SH-SY5Y (cell line): ENCODE measurements around the gene ISOC2.

Source experiments
- GATA2 ChIP-seq: IDR thresholded peaks from 2 replicates; pipeline ENCODE4 v1.6.1; 2011; ENCODE audit warnings: mild to moderate bottlenecking, low read depth, low read length
- GATA3 ChIP-seq: IDR thresholded peaks from 2 replicates; pipeline ENCODE4 v1.6.1; 2011; ENCODE audit warnings: low read depth, mild to moderate bottlenecking, low read length, moderate library complexity

ISOC2 gene, protein sequence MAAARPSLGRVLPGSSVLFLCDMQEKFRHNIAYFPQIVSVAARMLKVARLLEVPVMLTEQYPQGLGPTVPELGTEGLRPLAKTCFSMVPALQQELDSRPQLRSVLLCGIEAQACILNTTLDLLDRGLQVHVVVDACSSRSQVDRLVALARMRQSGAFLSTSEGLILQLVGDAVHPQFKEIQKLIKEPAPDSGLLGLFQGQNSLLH

DNA sequence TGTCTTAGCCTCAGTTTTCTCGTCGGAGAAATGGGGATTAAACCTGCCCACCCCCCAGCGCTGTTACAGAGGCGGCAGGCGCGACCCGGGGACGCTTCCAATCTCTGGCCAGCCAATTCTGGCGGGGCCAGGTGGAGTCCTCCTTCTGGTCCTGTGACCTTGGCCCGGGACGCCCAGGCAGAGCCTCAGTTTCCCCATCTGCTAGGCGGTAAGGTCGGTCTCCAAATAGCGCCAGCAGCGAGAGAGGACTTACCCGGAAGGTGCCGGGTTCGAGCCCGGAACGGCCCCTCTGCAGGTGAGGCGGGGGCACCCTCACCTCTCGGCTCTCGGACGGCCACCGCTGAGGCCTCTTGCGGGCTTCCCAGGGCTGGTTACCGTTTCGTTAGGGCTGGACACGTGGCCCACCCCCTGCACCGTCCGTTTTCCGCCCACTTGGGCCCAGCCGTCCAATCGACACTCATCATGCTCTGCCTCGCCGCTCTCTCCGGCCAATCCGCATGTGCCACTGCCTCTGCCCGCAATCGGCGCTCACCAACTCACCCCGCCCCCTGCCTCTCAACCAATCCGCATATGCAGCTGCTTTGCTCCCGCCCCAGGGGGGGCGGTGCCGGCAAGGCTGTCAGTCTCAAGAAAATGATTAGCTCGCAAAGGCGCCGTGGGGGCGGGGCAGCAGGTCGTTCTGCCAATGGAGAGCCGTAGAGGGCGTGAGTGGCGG lies at the start of gene ISOC2:
Gene ISOC2 (minus strand): TSS at position 384 of the 715 bp plus-strand sequence. CDS start 5,156 bp downstream, outside the sequence.
- TF ChIP-seq GATA3 (no peak), GATA2 (no peak)

DNA sequence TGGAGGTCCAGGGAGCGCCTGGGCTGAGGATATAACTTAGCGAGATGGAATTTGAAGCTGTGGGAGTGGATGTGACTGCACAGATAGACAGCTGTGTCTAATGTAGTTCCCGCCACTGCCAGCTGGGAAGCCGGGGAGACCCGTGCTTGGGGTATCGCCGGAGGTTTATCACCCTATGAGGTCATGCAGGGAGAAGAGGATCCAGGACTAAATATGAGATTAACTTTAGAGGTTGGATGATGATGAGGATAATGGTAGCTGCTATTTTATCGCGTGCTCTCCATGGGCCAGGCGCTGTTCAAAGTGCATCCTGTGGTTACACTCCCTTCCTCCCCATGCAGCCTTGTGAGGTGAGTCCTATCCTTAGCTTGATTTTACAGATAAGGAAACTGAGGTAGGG lies 46.7 kb upstream of the ISOC2 start:
- no peak for TF ChIP-seq GATA2
- TF ChIP-seq GATA3 = no peak

- TF ChIP-seq GATA2 (no peak), GATA3 (no peak)
These were observed 43.5 kb upstream of the ISOC2 start for GRCh38 chr19:55504981-55505380.

- TF ChIP-seq GATA3 = no peak
- TF ChIP-seq GATA2 = no peak
These were observed 42.8 kb upstream of the ISOC2 start for GRCh38 chr19:55504252-55504603.

DNA sequence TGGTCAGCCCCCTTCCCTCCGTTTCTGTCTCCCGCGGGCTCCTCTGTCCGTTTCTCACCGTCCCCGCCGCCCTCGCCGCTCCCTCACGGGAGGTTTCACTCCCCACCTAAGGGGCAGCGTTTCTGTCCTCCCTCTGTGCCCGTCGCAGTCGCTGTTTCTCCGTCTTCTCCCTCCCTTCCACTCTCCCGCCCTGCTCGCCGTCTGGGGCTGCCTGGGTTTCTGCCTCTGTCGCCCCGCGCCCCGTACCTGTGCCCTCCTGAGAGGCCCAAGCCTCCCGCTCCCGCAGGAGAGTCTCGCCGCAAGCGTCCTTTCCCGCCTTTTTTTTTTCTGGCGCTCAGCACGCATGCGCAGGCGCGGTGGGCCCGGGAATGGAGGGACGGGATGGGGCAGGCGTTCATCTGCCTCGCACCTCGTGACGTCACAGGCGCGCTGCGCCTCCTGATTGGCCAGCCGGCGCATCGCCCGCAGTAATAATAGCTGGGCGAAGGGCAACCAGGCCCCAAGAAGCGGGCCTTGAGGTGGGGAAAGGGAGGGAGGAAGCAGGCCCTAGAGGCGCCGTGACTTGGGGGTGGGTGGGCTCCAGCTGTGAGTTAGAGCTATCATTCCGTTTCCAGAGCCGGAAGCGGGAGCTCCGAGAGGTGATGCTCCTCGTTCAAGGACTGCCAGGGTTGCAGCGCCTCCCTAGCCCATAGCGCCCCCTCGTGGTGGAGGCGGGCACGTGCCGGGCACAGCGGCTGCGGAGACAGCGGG lies 42.2 kb upstream of the ISOC2 start:
- TF ChIP-seq GATA2 = no peak
- no peak for TF ChIP-seq GATA3

DNA sequence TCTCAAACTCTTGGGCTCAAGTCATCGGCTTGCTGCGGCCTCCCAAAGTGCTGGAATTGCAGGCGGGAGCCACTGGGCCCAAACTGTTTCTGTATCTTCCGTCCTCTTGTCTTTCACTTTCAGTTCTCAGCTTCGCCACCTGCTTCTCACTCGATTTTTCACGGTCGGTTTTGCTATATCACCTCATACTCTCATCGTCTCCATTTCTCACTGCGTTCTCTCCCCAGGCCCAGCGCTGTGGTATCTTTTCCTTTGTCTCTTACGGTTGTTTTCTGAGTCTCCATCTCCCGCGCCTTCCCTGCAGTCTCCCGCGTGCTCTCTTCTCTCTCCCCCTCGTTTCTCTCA lies 41.7 kb upstream of the ISOC2 start:
- no peak for TF ChIP-seq GATA3
- no peak for TF ChIP-seq GATA2

DNA sequence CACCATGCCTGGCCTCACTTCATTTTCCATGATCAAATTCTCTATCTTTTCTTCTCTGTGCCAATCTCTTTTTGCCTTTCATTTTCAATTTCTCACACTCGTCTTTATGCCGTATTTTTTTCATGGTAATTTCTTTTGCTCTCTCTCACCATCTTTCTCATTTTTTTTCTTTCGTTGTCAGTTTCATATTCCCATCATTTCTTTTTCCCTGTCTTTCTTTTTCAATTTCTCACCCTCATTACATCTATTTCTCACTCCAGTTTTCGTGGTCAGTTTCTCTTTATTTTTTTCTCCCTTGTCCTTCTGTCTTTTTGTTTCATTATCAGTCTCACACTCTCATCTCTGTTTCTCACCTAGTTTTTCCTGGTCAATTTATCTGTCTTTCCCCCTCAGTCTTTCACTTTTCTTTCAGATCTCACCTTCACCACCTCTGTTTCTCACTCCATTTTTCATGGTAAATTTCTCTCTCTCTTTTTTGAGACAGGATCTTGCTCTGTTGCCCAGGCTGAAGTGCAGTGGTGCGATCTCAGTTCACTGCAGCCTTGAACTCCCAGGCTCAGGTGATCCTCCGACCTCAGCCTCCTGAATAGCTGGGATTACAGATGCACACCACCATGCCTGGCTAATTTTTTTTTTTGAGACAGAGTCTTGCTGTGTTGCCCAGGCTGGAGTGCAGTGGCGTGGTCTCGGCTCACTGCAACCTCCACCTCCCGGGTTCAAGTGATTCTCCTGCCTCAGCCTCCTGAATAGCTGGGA lies 40.9 kb upstream of the ISOC2 start:
- no peak for TF ChIP-seq GATA3
- TF ChIP-seq GATA2 = no peak

DNA sequence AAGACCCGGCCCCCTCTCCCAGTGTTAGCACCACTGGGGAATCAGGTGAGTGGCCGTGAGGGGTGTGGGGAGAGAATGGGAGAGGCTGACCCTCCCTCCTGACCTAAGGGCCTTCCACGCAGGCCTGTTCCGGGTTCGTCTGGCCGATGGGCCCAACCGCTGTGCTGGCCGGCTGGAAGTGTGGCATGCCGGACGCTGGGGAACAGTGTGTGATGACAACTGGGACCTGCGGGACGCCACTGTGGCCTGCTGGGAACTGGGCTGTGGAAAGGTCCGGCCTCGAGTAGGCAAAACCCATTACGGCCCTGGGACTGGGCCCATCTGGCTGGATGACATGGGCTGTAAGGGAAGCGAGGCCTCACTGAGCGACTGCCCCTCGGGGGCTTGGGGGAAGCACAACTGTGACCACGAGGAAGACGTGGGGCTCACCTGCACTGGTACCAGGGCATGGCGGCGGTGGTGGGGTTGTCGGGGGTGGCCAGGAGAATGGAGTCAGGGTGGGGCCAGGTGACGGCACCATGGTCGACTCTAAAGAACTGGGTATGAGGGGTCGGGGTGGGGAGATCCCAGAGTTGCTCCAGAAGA lies 39.0 kb upstream of the ISOC2 start:
- no peak for TF ChIP-seq GATA3
- no peak for TF ChIP-seq GATA2

DNA sequence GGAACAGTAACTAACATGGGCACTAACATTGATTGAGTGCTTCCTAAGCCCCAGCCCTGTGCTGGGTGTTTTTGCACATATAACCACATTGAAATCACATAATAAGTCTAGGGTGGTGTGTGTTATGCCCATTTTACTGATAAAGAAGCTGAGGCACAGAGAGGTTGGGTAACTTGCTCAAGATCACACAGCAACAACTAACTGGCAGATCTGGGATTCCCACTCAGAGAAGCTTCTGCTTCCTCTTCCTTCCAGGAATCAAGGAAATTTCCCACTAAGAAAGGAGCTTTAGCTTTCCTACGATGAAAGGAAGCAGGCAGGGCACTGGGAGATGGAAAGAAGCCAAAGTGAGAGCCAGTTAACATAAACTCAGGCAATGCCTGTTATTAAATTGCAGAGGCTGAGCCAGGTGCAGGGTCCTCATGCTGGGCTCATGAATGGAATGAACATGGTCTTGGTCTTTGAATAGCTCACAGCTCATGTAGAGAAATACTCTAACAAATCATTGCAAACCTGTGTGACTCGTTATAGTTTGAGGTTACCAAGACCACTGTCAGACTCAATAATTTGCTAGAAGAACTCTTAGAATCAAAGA lies 36.9 kb upstream of the ISOC2 start:
- no peak for TF ChIP-seq GATA3
- no peak for TF ChIP-seq GATA2

DNA sequence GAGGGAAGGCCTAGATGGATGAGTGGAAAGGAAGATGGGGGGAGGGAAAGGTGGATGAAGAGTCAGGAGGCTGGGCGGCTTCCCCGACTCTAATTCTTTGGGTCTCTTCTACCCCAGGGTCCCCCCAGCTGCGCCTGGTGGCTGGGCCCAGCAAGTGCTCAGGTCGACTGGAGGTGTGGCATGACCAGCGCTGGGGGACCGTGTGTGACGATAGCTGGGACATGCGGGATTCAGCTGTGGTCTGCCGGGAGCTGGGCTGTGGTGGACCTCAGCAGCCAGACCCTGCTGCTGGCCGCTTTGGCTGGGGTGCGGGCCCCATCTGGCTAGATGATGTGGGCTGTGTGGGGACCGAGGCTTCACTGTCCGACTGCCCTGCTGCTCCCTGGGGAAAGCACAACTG lies 36.3 kb upstream of the ISOC2 start:
- TF ChIP-seq GATA2 (no peak), GATA3 (no peak)

DNA sequence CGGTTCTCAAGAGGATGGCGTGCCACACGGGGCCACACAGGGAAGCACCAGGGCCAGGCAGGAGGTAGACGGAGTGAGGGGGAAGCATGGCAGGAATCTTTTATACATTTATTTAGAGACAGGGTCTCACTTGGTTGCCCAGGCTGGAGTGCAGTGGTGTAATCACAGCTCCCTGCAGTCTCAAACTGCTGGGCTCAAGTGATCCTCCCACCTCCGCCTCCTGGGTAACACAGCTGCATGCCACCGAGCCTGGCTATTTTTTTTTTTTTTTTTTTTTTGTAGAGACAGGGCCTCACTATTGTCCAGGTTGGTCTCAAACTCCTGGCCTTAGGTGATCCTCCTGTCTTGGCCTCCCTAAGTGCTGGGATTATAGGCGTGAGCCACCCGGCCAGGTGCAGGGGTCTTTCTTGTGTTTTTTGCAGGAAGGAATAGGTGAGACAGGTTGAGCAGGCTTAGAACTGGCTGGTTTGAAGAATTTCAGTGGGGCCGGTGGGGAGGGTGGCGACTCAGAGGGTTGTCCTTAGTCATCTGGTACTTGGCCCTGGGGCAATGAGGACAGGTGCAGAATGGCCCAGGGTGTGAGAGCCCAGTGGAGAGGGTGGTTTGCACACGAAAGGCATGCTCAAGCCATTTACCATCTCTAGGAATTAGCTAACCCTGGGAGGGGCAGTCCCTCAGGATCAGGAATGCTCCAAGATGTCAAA lies 34.4 kb upstream of the ISOC2 start:
- TF ChIP-seq GATA3 = no peak
- no peak for TF ChIP-seq GATA2

- no peak for TF ChIP-seq GATA2
- TF ChIP-seq GATA3 = no peak
These were observed 32.8 kb upstream of the ISOC2 start for GRCh38 chr19:55494172-55494761.

DNA sequence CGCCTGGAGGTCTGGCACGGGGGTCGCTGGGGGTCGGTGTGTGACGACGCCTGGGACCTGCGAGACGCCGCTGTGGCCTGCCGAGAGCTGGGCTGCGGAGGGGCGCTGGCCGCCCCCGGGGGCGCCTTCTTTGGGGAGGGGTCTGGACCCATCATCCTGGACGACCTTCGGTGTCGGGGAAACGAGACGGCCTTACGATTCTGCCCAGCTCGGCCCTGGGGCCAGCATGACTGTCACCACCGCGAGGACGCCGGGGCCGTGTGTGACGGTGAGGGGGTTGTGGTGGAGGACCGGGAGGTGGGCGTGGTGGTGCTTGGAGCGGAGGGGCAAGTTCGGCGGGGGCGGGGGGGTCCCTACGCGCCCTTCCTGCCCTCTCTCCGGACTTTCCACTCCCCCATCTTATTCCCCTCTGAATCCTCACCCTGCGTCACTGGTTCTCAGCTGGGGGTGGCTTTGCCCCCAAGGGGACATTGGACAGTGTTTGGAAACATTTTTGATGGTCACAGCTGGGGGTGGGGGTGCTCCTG lies 32.3 kb upstream of the ISOC2 start:
- TF ChIP-seq GATA3 = no peak
- no peak for TF ChIP-seq GATA2
